ENCODE data around the gene FLOT2.

DNA sequence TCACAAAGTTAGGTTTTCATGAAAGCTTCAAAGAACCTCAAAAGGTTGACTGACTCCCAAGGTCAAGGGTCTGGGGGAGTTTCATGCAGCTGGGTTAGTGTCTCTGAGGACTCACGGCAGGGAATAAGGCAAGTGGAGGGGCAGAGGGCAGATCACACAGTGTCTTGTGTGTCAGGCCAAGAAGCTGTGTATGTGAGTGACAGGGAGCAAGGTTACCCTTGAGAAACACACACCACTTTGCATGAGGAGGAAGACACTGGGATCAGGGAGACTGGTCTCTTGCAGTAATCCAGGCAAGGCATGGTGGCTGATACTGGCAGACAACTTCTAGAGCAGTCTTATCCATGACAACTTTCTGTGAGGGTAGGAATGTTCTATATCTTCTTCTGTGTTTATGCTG lies 6.3 kb downstream of the FLOT2 start:
- TF ChIP-seq ZBTB4 (CRISPR knock-in tag; IDR thresholded peaks at IDR 0.05) (no peak), TARDBP (IDR thresholded peaks at IDR 0.05; ENCODE audit: borderline replicate concordance) (no peak), NR2C2 (IDR thresholded peaks at IDR 0.05; ENCODE audit: borderline replicate concordance, control insufficient read depth, insufficient read length, low read depth) (no peak), POLR2A (IDR thresholded peaks at IDR 0.05; ENCODE audit: low read depth, low read length) (no peak), PRDM15 (CRISPR knock-in tag; IDR thresholded peaks at IDR 0.05) (no peak), RCOR1 (conservative IDR thresholded peaks at IDR 0.05; ENCODE audit: low read depth, low read length) (no peak), ZNF687 (IDR thresholded peaks at IDR 0.05) (no peak), ASH2L (IDR thresholded peaks at IDR 0.05; ENCODE audit: borderline replicate concordance, low read depth) (no peak), ELK1 (IDR thresholded peaks at IDR 0.05; ENCODE audit: low read depth, low read length) (no peak), SMC3 (IDR thresholded peaks at IDR 0.05; ENCODE audit: borderline replicate concordance, low read length) (no peak), ZBTB33 (IDR thresholded peaks at IDR 0.05) (no peak), POLR2AphosphoS5 (IDR thresholded peaks at IDR 0.05; ENCODE audit: low read length) (no peak), FOS (IDR thresholded peaks at IDR 0.05; ENCODE audit: borderline replicate concordance, extremely low read depth, insufficient read length) (no peak)
- TF ChIP-seq, protein P1, sequence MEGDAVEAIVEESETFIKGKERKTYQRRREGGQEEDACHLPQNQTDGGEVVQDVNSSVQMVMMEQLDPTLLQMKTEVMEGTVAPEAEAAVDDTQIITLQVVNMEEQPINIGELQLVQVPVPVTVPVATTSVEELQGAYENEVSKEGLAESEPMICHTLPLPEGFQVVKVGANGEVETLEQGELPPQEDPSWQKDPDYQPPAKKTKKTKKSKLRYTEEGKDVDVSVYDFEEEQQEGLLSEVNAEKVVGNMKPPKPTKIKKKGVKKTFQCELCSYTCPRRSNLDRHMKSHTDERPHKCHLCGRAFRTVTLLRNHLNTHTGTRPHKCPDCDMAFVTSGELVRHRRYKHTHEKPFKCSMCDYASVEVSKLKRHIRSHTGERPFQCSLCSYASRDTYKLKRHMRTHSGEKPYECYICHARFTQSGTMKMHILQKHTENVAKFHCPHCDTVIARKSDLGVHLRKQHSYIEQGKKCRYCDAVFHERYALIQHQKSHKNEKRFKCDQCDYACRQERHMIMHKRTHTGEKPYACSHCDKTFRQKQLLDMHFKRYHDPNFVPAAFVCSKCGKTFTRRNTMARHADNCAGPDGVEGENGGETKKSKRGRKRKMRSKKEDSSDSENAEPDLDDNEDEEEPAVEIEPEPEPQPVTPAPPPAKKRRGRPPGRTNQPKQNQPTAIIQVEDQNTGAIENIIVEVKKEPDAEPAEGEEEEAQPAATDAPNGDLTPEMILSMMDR (IDR thresholded peaks at IDR 0.05 in 2 of 3, conservative IDR thresholded peaks at IDR 0.05 in 1 of 3; ENCODE audit: control insufficient read depth in 2 of 3, extremely low read depth in 1 of 3, insufficient read depth in 1 of 3, low read depth in 3 of 3, low read length in 3 of 3): no peak

Measured in GM12878 (cell line).